ENCODE data around the gene GATAD1.
"Not testable (repeated sequence)": the region's sequence is repeated elsewhere in the genome, so short reads cannot be mapped to it uniquely, and the experiment has no call there.

Gene GATAD1

GRCh38 chr7:92475851-92476590 lies 28.7 kb downstream of the GATAD1 start:
- not testable (repeated sequence) for H3K9ac ChIP-seq; H2AFZ ChIP-seq; H3K79me2 ChIP-seq; H3K9me3 ChIP-seq (ENCODE audit: control insufficient read depth, low read length); H3K27ac ChIP-seq; H3K36me3 ChIP-seq (ENCODE audit: control insufficient read depth, insufficient read depth, low read length); H3K4me3 ChIP-seq (ENCODE audit: low read depth, low read length); H3K4me1 ChIP-seq; H3K4me2 ChIP-seq (ENCODE audit: low read length); H3K27me3 ChIP-seq (ENCODE audit: control insufficient read depth, insufficient read depth, low read length)

GRCh38 chr7:92477681-92478080 lies 30.4 kb downstream of the GATAD1 start, which contains the start of gene ERVW-1:
ERVW-1 (minus strand) TSS chr7:92477946; CDS start chr7:92470381, 7,565 bp downstream.
- not testable (repeated sequence) for H3K27ac ChIP-seq; H3K27me3 ChIP-seq (ENCODE audit: control insufficient read depth, insufficient read depth, low read length); H2AFZ ChIP-seq; H3K36me3 ChIP-seq (ENCODE audit: control insufficient read depth, insufficient read depth, low read length); H3K4me2 ChIP-seq (ENCODE audit: low read length); H3K79me2 ChIP-seq; H3K4me1 ChIP-seq; H3K4me3 ChIP-seq (ENCODE audit: low read depth, low read length); H3K9ac ChIP-seq; H3K9me3 ChIP-seq (ENCODE audit: control insufficient read depth, low read length)

- H2AFZ ChIP-seq = no peak overlapping the region
- no peaks in the 10 kb centered on the region for H3K9me3 ChIP-seq (ENCODE audit: control insufficient read depth, low read length)
- no peaks in the 10 kb centered on the region for H3K27me3 ChIP-seq (ENCODE audit: control insufficient read depth, insufficient read depth, low read length)
- H3K4me2 ChIP-seq (ENCODE audit: low read length) = no peak overlapping the region
- H3K79me2 ChIP-seq = no peaks in the 10 kb centered on the region
- no peaks in the 10 kb centered on the region for H3K36me3 ChIP-seq (ENCODE audit: control insufficient read depth, insufficient read depth, low read length)
- H3K27ac ChIP-seq = no peak overlapping the region
- no peak overlapping the region for H3K9ac ChIP-seq
- no peak overlapping the region for H3K4me3 ChIP-seq (ENCODE audit: low read depth, low read length)
- no peaks in the 10 kb centered on the region for H3K4me1 ChIP-seq
- TF ChIP-seq CTCF (IDR thresholded peaks at IDR 0.05) = no peak
Observed at GRCh38 chr7:92478095-92478494, 30.8 kb downstream of the GATAD1 start.

GRCh38 chr7:92478711-92479110 lies 31.4 kb downstream of the GATAD1 start:
- no peak for TF ChIP-seq CTCF (IDR thresholded peaks at IDR 0.05)
- no peaks in the 10 kb centered on the region for H3K9me3 ChIP-seq (ENCODE audit: control insufficient read depth, low read length)
- no peaks in the 10 kb centered on the region for H3K36me3 ChIP-seq (ENCODE audit: control insufficient read depth, insufficient read depth, low read length)
- H3K27ac ChIP-seq = no peak overlapping the region
- H3K79me2 ChIP-seq = no peaks in the 10 kb centered on the region
- H3K27me3 ChIP-seq (ENCODE audit: control insufficient read depth, insufficient read depth, low read length) = no peaks in the 10 kb centered on the region
- no peaks in the 10 kb centered on the region for H3K4me1 ChIP-seq
- no peak overlapping the region for H3K4me3 ChIP-seq (ENCODE audit: low read depth, low read length)
- no peak overlapping the region for H2AFZ ChIP-seq
- no peak overlapping the region for H3K9ac ChIP-seq
- no peak overlapping the region for H3K4me2 ChIP-seq (ENCODE audit: low read length)

- H3K27me3 ChIP-seq (ENCODE audit: control insufficient read depth, insufficient read depth, low read length); H3K4me3 ChIP-seq (ENCODE audit: low read depth, low read length); H3K9me3 ChIP-seq (ENCODE audit: control insufficient read depth, low read length); H3K79me2 ChIP-seq; H3K9ac ChIP-seq; H3K27ac ChIP-seq; H3K4me1 ChIP-seq; H3K4me2 ChIP-seq (ENCODE audit: low read length); H2AFZ ChIP-seq; H3K36me3 ChIP-seq (ENCODE audit: control insufficient read depth, insufficient read depth, low read length): not testable (repeated sequence)
Observed at GRCh38 chr7:92479146-92479545, 31.9 kb downstream of the GATAD1 start.

GRCh38 chr7:92483624-92484023 lies 36.3 kb downstream of the GATAD1 start:
- H3K27ac ChIP-seq; H3K79me2 ChIP-seq; H3K4me3 ChIP-seq (ENCODE audit: low read depth, low read length); H3K4me2 ChIP-seq (ENCODE audit: low read length); H3K9me3 ChIP-seq (ENCODE audit: control insufficient read depth, low read length); H2AFZ ChIP-seq; H3K9ac ChIP-seq; H3K4me1 ChIP-seq; H3K36me3 ChIP-seq (ENCODE audit: control insufficient read depth, insufficient read depth, low read length); H3K27me3 ChIP-seq (ENCODE audit: control insufficient read depth, insufficient read depth, low read length): not testable (repeated sequence)

GRCh38 chr7:92484226-92484625 lies 36.9 kb downstream of the GATAD1 start:
- not testable (repeated sequence) for H3K36me3 ChIP-seq (ENCODE audit: control insufficient read depth, insufficient read depth, low read length); H3K9me3 ChIP-seq (ENCODE audit: control insufficient read depth, low read length); H3K4me3 ChIP-seq (ENCODE audit: low read depth, low read length); H2AFZ ChIP-seq; H3K4me1 ChIP-seq; H3K9ac ChIP-seq; H3K27ac ChIP-seq; H3K27me3 ChIP-seq (ENCODE audit: control insufficient read depth, insufficient read depth, low read length); H3K79me2 ChIP-seq; H3K4me2 ChIP-seq (ENCODE audit: low read length)
